GM18499 (cell line): ENCODE data around the gene FGF2.
"Not testable (repeated sequence)": the region's sequence is repeated elsewhere in the genome, so short reads cannot be mapped to it uniquely, and the experiment has no call there.

Experiments
- ATAC-seq: cut with Tn5 transposase; IDR thresholded peaks from one replicate; pipeline ENCODE4 v1.9.1; 2021; ENCODE audit warnings: moderate number of reproducible peaks; ENCODE audit not compliant: insufficient read depth, unreplicated experiment

The FGF2 gene

GRCh38 chr4:122842984-122843531 lies 16.4 kb downstream of the FGF2 start:
- no peak for ATAC-seq

GRCh38 chr4:122844391-122844790 lies 17.8 kb downstream of the FGF2 start:
- ATAC-seq, result not testable (repeated sequence)

GRCh38 chr4:122845066-122845465 lies 18.4 kb downstream of the FGF2 start:
- ATAC-seq, result no peak

GRCh38 chr4:122845760-122846159 lies 19.1 kb downstream of the FGF2 start:
- ATAC-seq, result no peak

GRCh38 chr4:122847931-122848330 lies 21.3 kb downstream of the FGF2 start:
- ATAC-seq, result no peak

GRCh38 chr4:122849789-122850188 lies 23.2 kb downstream of the FGF2 start:
- ATAC-seq, result not testable (repeated sequence)

GRCh38 chr4:122851568-122851967 lies 24.9 kb downstream of the FGF2 start:
- ATAC-seq, result no peak

GRCh38 chr4:122854447-122855352 lies 28.1 kb downstream of the FGF2 start:
- ATAC-seq, result no peak

- ATAC-seq, result no peak
Measured at GRCh38 chr4:122855353-122855890, 28.8 kb downstream of the FGF2 start.

GRCh38 chr4:122857160-122857559 lies 30.5 kb downstream of the FGF2 start:
- ATAC-seq, result no peak

- no peak for ATAC-seq
Measured at GRCh38 chr4:122858705-122859104, 32.1 kb downstream of the FGF2 start.

- ATAC-seq, result no peak
Measured at GRCh38 chr4:122861172-122861943, 34.7 kb downstream of the FGF2 start.

GRCh38 chr4:122863639-122864038 lies 37.0 kb downstream of the FGF2 start:
- no peak for ATAC-seq

- ATAC-seq, result no peak
Measured at GRCh38 chr4:122865425-122865824, 38.8 kb downstream of the FGF2 start.

GRCh38 chr4:122868235-122868634 lies 41.6 kb downstream of the FGF2 start:
- not testable (repeated sequence) for ATAC-seq

- no peak for ATAC-seq
Measured at GRCh38 chr4:122873146-122873545, 46.5 kb downstream of the FGF2 start.

- ATAC-seq, result no peak
Measured at GRCh38 chr4:122873821-122874593, 47.4 kb downstream of the FGF2 start.

GRCh38 chr4:122875949-122876348 lies 49.3 kb downstream of the FGF2 start:
- ATAC-seq, result no peak

GRCh38 chr4:122876456-122876855 lies 49.8 kb downstream of the FGF2 start:
- no peak for ATAC-seq

- no peak for ATAC-seq
Measured at GRCh38 chr4:122879001-122879400, 52.4 kb downstream of the FGF2 start.
